Gastroesophageal sphincter (tissue), 3 donors: Measurements from ENCODE around the gene SCNN1A.

ENCODE experiments used
- CTCF ChIP-seq, 4 experiments: fragments of 200-600 bp in 2 of 4; fragments of 450-650 bp in 2 of 4; sonication (generic) in 1 of 4; IDR thresholded peaks; one replicate each; pipeline ENCODE4 v1.5.1; 2017 to 2019; ENCODE audit warnings: antibody characterized with exemption in 4 of 4, mild to moderate bottlenecking in 2 of 4, moderate library complexity in 2 of 4
- EP300 ChIP-seq: sonication (generic); formaldehyde crosslinking; IDR thresholded peaks from one replicate; pipeline ENCODE4 v1.6.1; 2017; ENCODE audit warnings: antibody characterized with exemption, mild to moderate bottlenecking
- POLR2A ChIP-seq, 2 donors: fragments of 450-650 bp; IDR thresholded peaks; one replicate each; pipeline ENCODE4 v1.6.1; 2017; ENCODE audit warnings: antibody characterized with exemption in 2 of 2, mild to moderate bottlenecking in 2 of 2, moderate library complexity in 1 of 2
- POLR2AphosphoS5 ChIP-seq: sonication (generic); formaldehyde crosslinking; IDR thresholded peaks from one replicate; pipeline ENCODE4 v1.6.1; 2017; ENCODE audit warnings: antibody characterized with exemption

GRCh38 chr12:6386038-6386437, 10.7 kb upstream of the SCNN1A start:
- TF ChIP-seq POLR2AphosphoS5 (no peak), CTCF (IDR thresholded peaks at IDR 0.05) (no peak), EP300 (no peak), POLR2A (IDR thresholded peaks at IDR 0.05) (no peak)
